GM12878 (cell line): Measurements from ENCODE around the gene PITRM1. TPM values are rescaled to one million over a fixed set of nuclear protein-coding genes. Genes with fewer than 3 reads are reported as not detected.

Experiments
- ATAC-seq: fragments of 200-7000 bp; cut with Tn5 transposase; 3 replicates; pipeline ENCODE4 v1.9.1; 2020; ENCODE audit warnings: mild to moderate bottlenecking, moderate library complexity
- BruUV-seq: library from RNA; stranded (reverse); fragments of 400-500 nt; replicated peaks from 2 replicates; lab custom pipeline; 2021; lab: Mats Ljungman, UMichigan
- CTCF ChIA-PET: fragments of 300-600 bp; sonication (Branson Sonifier 250); formaldehyde crosslinking; extraction: SDS; loops from one replicate; lab custom pipeline; 2021; ENCODE audit warnings: inconsistent platforms; lab: Yijun Ruan, JAX
- POLR2A ChIA-PET: fragments of 350-600 bp; formaldehyde crosslinking; extraction: SDS; loops from one replicate; lab custom pipeline; 2021; ENCODE audit warnings: inconsistent platforms; lab: Charles Lee
- RAD21 ChIA-PET: fragments of 300-600 bp; sonication (Branson Sonifier 250); formaldehyde crosslinking; loops from one replicate; lab custom pipeline; 2023; ENCODE audit warnings: antibody characterized with exemption; ENCODE audit not compliant: unreplicated experiment; lab: Charles Lee
- SMC1A ChIA-PET: fragments of 300-600 bp; sonication (Branson Sonifier 250); formaldehyde crosslinking; loops from one replicate; lab custom pipeline; 2023; ENCODE audit not compliant: unreplicated experiment, uncharacterized antibody; lab: Charles Lee
- DNase-seq: peaks from one replicate; pipeline ENCODE4 v3.0.0-alpha.2; 2011; ENCODE audit warnings: low read depth, low spot score
- FAIRE-seq: peaks from 3 replicates; lab custom pipeline; 2011; peaks lifted over from hg19 to GRCh38; lab: Jason Lieb, UNC
- H2AFZ ChIP-seq: 2 replicates; pipeline ENCODE4 v1.6.0; 2011; ENCODE audit warnings: low read depth, low read length, control low read depth; ENCODE audit not compliant: control insufficient read depth
- H3K27ac ChIP-seq: 2 replicates; pipeline ENCODE4 v1.5.1; 2011; ENCODE audit warnings: control low read depth; ENCODE audit not compliant: control insufficient read depth, insufficient read depth
- H3K27me3 ChIP-seq, 2 experiments: replicated peaks in 1 of 2; 2 replicates each; pipeline versions ENCODE4 v1.6.0 to v1.6.1; 2011; ENCODE audit warnings: low read length in 1 of 2; ENCODE audit not compliant: control insufficient read depth in 2 of 2, insufficient read depth in 2 of 2
- H3K36me3 ChIP-seq, 2 experiments: 2 replicates each; pipeline ENCODE4 v1.5.1; 2011; ENCODE audit warnings: low read length in 1 of 2; ENCODE audit not compliant: control insufficient read depth in 2 of 2, insufficient read depth in 2 of 2
- H3K4me1 ChIP-seq: 2 replicates; pipeline ENCODE4 v1.6.1; 2011; ENCODE audit warnings: mild to moderate bottlenecking, low read length, moderate library complexity, mixed read lengths; ENCODE audit not compliant: control insufficient read depth, insufficient read depth
- H3K4me2 ChIP-seq: 2 replicates; pipeline ENCODE4 v1.6.0; 2011; ENCODE audit warnings: control low read depth; ENCODE audit not compliant: control insufficient read depth, insufficient read depth
- H3K4me3 ChIP-seq: fragments of 200-600 bp; sonication (generic); 2 replicates; pipeline ENCODE4 v1.5.1; 2016
- H3K79me2 ChIP-seq: 2 replicates; pipeline ENCODE4 v1.6.0; 2011; ENCODE audit warnings: low read length; ENCODE audit not compliant: control insufficient read depth, insufficient read depth
- H3K9ac ChIP-seq: 2 replicates; pipeline ENCODE4 v1.8.0; 2011; ENCODE audit warnings: low read length, control low read depth, mixed read lengths; ENCODE audit not compliant: control insufficient read depth, insufficient read depth
- H3K9me3 ChIP-seq: replicated peaks from 3 replicates; pipeline ENCODE4 v1.5.1; 2011; ENCODE audit warnings: mild to moderate bottlenecking, low read length; ENCODE audit not compliant: control insufficient read depth, insufficient read depth
- H4K20me1 ChIP-seq: 2 replicates; pipeline ENCODE4 v1.6.0; 2011; ENCODE audit not compliant: control insufficient read depth, insufficient read depth
- BHLHE40 ChIP-seq, 2 experiments: fragments of 450-650 bp in 1 of 2; IDR thresholded peaks; 2 replicates each; pipeline ENCODE4 v1.6.1; 2011 to 2017; ENCODE audit warnings: low read depth in 2 of 2, borderline replicate concordance in 1 of 2, improper control_type of control experiment in 1 of 2, low read length in 1 of 2, mild to moderate bottlenecking in 1 of 2
- CHD1 ChIP-seq: IDR thresholded peaks from 2 replicates; pipeline ENCODE4 v1.6.1; 2012; ENCODE audit warnings: low read depth, low read length, improper control_type of control experiment
- HSF1 ChIP-seq: fragments of 150-350 bp; IDR thresholded peaks from 2 replicates; pipeline ENCODE4 v1.6.1; 2014; ENCODE audit warnings: mild to moderate bottlenecking, low read depth, low read length
- IRF4 ChIP-seq: IDR thresholded peaks from 2 replicates; pipeline ENCODE4 v1.6.1; 2011; ENCODE audit warnings: low read depth, low read length
- MEF2A ChIP-seq: IDR thresholded peaks from 2 replicates; pipeline ENCODE4 v1.6.1; 2011; ENCODE audit warnings: low read depth, mild to moderate bottlenecking, low read length, moderate library complexity; ENCODE audit not compliant: insufficient read depth
- MEF2B ChIP-seq: fragments of 450-650 bp; IDR thresholded peaks from 2 replicates; pipeline ENCODE4 v1.6.1; 2018; ENCODE audit warnings: mild to moderate bottlenecking, moderate library complexity; ENCODE audit not compliant: partially characterized antibody, poor library complexity, severe bottlenecking
- NFIC ChIP-seq: IDR thresholded peaks from 2 replicates; pipeline ENCODE4 v1.6.1; 2012; ENCODE audit warnings: low read depth, mild to moderate bottlenecking, inconsistent platforms, low read length, moderate library complexity
- NFXL1 ChIP-seq: fragments of 450-650 bp; IDR thresholded peaks from 2 replicates; pipeline ENCODE4 v1.6.1; 2017; ENCODE audit warnings: antibody characterized with exemption, mild to moderate bottlenecking, borderline replicate concordance
- NR2C1 ChIP-seq: fragments of 450-650 bp; IDR thresholded peaks from 2 replicates; pipeline ENCODE4 v1.6.1; 2017; ENCODE audit warnings: antibody characterized with exemption, mild to moderate bottlenecking, moderate library complexity
- NR2F1 ChIP-seq: fragments of 450-650 bp; conservative IDR thresholded peaks from 2 replicates; pipeline ENCODE4 v1.6.1; 2017; ENCODE audit warnings: mild to moderate bottlenecking
- POLR2AphosphoS5 ChIP-seq: IDR thresholded peaks from 2 replicates; pipeline ENCODE4 v1.6.1; 2011; ENCODE audit warnings: mild to moderate bottlenecking, low read length, inconsistent platforms
- RELA ChIP-seq: fragments of 450-650 bp; IDR thresholded peaks from 2 replicates; pipeline ENCODE4 v1.8.0; 2014; ENCODE audit warnings: borderline replicate concordance; ENCODE audit not compliant: partially characterized antibody
- ZNF24 ChIP-seq: fragments of 450-650 bp; IDR thresholded peaks from 2 replicates; pipeline ENCODE4 v1.6.1; 2017; ENCODE audit warnings: antibody characterized with exemption, mild to moderate bottlenecking
- WGBS: methylation state at CpG from one replicate; pipeline ENCODE4 v1.1.6; 2016; ENCODE audit warnings: low lambda C conversion rate; ENCODE audit not compliant: insufficient replicate concordance, insufficient coverage; ENCODE audit errors: missing lambda C conversion rate; 5-methylcytosine and 5-hydroxymethylcytosine counted together
- in situ Hi-C: fragments of 300-500 bp; cut with MboI; formaldehyde crosslinking; loops from 9 replicates; pipeline ENCODE4 v1.14.3; 2018; ENCODE audit warnings: mixed read lengths
- intact Hi-C: fragments of 100-400 bp; cut with micrococcal nuclease; formaldehyde crosslinking; loops from one replicate; pipeline ENCODE4 v1.14.2; 2022; ENCODE audit not compliant: unreplicated experiment
- polyA plus RNA-seq, 11 experiments: library from polyadenylated mRNA; depleted of rRNA in 4 of 11; unstranded in 6 of 11; stranded (reverse) in 5 of 11; fragments of >200 nt; fragmentation: Nextera tagmentation in 4 of 11; fragmentation: Illumina TruSeq in 1 of 11; extraction: Ambion mirVana in 4 of 11; extraction: Trizol in 1 of 11; gene quantifications; 1 replicate in 1 of 11; 2 replicates in 10 of 11; pipeline versions ENCODE4 v1.2.1 to v1.2.3, GENCODE V29; 2011 to 2016; ENCODE audit warnings: inconsistent platforms in 2 of 11, missing spikeins in 2 of 11, low read depth in 1 of 11
- total RNA-seq, 4 experiments: library from RNA; depleted of rRNA in 3 of 4; stranded (reverse); fragments of >200 nt in 3 of 4; fragmentation: Illumina TruSeq in 1 of 4; extraction: Trizol in 1 of 4; gene quantifications; 2 replicates each; pipeline versions ENCODE4 v1.2.1 to v1.2.3, GENCODE V29; 2013 to 2021
- TF ChIP-seq, protein P1 (sequence below): IDR thresholded peaks from 2 replicates; pipeline ENCODE4 v1.6.1; 2011; ENCODE audit warnings: low read depth, mild to moderate bottlenecking, low read length, moderate library complexity, borderline replicate concordance; ENCODE audit errors: extremely low read depth
- TF ChIP-seq, protein P2 (sequence below): fragments of 450-650 bp; IDR thresholded peaks from 2 replicates; pipeline ENCODE4 v1.6.1; 2017; ENCODE audit warnings: low read depth, mild to moderate bottlenecking, moderate library complexity

Gene PITRM1
- total and polyA plus RNA-seq, 10 of the 15 experiments (the other 5 are each of a cell fraction or from before 2014, with no cell fraction given): 15.5 to 53.0 (median 45.0) TPM

DNA sequence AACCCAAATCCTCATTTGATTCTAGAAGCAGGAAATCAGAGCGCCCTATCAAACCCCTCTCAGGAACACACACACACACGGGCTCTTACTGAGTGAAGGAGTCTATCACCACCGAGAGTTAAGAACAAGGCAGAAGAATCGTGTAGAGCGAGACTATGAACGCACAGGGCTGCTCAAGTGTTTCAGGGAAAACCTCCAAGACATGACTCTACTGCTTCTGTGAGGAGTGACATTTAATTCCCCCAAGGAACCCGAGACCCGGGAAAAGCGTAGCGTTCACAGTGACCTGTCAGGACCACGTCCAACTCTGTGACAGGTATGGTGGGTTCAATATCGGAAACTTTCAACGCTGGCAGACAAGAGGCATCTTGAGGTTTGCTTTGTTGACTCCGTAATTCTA, 21.6 kb downstream of the PITRM1 start:
- DNase-seq: no peak
- H3K4me3 ChIP-seq: no peak overlapping the region
- no peak for FAIRE-seq
- no peaks in the 10 kb centered on the region for H3K79me2 ChIP-seq
- peaks cover 16 to 22% of the 10 kb centered on the region in 2 experiments for H3K36me3 ChIP-seq
- H3K4me2 ChIP-seq: no peak overlapping the region
- no peaks in the 10 kb centered on the region for H3K27me3 ChIP-seq
- intact Hi-C loops: no loop called here
- H3K9me3 ChIP-seq: no peaks in the 10 kb centered on the region
- WGBS: 91% methylated on average over 14 of the region's 14 CpGs
- SMC1A ChIA-PET: no interaction called here
- H3K9ac ChIP-seq: no peak overlapping the region
- BruUV-seq: no TSS peak
- TF ChIP-seq, protein P1, sequence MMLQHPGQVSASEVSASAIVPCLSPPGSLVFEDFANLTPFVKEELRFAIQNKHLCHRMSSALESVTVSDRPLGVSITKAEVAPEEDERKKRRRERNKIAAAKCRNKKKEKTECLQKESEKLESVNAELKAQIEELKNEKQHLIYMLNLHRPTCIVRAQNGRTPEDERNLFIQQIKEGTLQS: no peak
- TF ChIP-seq NR2F1 (no peak), ZNF24 (no peak), HSF1 (no peak), CHD1 (no peak), NFXL1 (no peak), RELA (no peak), BHLHE40 (IDR thresholded peaks at IDR 0.05; ENCODE audit: borderline replicate concordance in 1 of 2, low read depth in 2 of 2, low read length in 1 of 2) (no peak), MEF2B (no peak), POLR2AphosphoS5 (no peak), NR2C1 (no peak), NFIC (no peak), MEF2A (no peak), IRF4 (no peak)
- TF ChIP-seq, protein P2, sequence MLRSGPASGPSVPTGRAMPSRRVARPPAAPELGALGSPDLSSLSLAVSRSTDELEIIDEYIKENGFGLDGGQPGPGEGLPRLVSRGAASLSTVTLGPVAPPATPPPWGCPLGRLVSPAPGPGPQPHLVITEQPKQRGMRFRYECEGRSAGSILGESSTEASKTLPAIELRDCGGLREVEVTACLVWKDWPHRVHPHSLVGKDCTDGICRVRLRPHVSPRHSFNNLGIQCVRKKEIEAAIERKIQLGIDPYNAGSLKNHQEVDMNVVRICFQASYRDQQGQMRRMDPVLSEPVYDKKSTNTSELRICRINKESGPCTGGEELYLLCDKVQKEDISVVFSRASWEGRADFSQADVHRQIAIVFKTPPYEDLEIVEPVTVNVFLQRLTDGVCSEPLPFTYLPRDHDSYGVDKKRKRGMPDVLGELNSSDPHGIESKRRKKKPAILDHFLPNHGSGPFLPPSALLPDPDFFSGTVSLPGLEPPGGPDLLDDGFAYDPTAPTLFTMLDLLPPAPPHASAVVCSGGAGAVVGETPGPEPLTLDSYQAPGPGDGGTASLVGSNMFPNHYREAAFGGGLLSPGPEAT: no peak
- TF ChIP-seq, all 136 proteins: peak for 0
- POLR2A ChIA-PET: no interaction called here
- CTCF ChIA-PET: no interaction called here
- H4K20me1 ChIP-seq: no peaks in the 10 kb centered on the region
- RAD21 ChIA-PET: no interaction called here
- ATAC-seq: no peak
- no peak overlapping the region for H2AFZ ChIP-seq
- no peak overlapping the region for H3K27ac ChIP-seq
- in situ Hi-C loops: no loop called here
- no peaks in the 10 kb centered on the region for H3K4me1 ChIP-seq
